ENCODE results near the gene TSPYL6.
"Not testable (repeated sequence)": the region's sequence is repeated elsewhere in the genome, so short reads cannot be mapped to it uniquely, and the experiment has no call there.

DNA sequence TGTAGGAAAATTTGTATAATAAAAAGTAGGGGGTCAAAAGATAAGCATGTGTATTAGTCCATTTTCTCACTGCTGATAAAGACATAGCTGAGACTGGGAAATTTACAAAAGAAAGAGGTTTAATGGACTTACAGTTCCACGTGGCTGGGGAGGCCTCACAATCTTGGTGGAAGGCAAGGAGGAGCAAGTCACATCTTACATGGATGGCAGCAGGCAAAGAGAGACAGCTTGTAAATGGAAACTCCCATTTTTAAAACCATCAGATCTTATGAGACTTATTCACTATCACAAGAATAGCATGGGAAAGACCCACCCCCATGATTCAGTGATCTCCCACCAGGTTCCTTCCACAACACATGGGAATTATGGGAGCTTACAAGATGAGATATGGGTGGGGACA lies 9.1 kb upstream of the TSPYL6 start:
- TF ChIP-seq, protein P1, sequence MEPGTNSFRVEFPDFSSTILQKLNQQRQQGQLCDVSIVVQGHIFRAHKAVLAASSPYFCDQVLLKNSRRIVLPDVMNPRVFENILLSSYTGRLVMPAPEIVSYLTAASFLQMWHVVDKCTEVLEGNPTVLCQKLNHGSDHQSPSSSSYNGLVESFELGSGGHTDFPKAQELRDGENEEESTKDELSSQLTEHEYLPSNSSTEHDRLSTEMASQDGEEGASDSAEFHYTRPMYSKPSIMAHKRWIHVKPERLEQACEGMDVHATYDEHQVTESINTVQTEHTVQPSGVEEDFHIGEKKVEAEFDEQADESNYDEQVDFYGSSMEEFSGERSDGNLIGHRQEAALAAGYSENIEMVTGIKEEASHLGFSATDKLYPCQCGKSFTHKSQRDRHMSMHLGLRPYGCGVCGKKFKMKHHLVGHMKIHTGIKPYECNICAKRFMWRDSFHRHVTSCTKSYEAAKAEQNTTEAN (CRISPR knock-in tag; IDR thresholded peaks at IDR 0.05): not testable (repeated sequence)
- TF ChIP-seq, protein P2, sequence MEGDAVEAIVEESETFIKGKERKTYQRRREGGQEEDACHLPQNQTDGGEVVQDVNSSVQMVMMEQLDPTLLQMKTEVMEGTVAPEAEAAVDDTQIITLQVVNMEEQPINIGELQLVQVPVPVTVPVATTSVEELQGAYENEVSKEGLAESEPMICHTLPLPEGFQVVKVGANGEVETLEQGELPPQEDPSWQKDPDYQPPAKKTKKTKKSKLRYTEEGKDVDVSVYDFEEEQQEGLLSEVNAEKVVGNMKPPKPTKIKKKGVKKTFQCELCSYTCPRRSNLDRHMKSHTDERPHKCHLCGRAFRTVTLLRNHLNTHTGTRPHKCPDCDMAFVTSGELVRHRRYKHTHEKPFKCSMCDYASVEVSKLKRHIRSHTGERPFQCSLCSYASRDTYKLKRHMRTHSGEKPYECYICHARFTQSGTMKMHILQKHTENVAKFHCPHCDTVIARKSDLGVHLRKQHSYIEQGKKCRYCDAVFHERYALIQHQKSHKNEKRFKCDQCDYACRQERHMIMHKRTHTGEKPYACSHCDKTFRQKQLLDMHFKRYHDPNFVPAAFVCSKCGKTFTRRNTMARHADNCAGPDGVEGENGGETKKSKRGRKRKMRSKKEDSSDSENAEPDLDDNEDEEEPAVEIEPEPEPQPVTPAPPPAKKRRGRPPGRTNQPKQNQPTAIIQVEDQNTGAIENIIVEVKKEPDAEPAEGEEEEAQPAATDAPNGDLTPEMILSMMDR (IDR thresholded peaks at IDR 0.05): not testable (repeated sequence)
- TF ChIP-seq FOXP4 (CRISPR knock-in tag; IDR thresholded peaks at IDR 0.05); PRRX2 (CRISPR knock-in tag; IDR thresholded peaks at IDR 0.05); HMGXB4 (CRISPR knock-in tag; IDR thresholded peaks at IDR 0.05); SP1 (CRISPR knock-in tag; conservative IDR thresholded peaks at IDR 0.05); NR1H2 (CRISPR knock-in tag; IDR thresholded peaks at IDR 0.05); ETV6 (CRISPR knock-in tag; IDR thresholded peaks at IDR 0.05): not testable (repeated sequence)
- TF ChIP-seq, protein P3, sequence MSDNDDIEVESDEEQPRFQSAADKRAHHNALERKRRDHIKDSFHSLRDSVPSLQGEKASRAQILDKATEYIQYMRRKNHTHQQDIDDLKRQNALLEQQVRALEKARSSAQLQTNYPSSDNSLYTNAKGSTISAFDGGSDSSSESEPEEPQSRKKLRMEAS (CRISPR knock-in tag; IDR thresholded peaks at IDR 0.05): not testable (repeated sequence)

All from WTC11 (cell line).